Measurements from ENCODE around the gene IFI35. TPM values are rescaled to one million over a fixed set of nuclear protein-coding genes. Genes with fewer than 3 reads are reported as not detected.

IFI35 gene
- 10 to 100 TPM in 1 of 2 donors, 1 to 10 TPM in 1; 8.0 to 12.7 TPM for total RNA-seq
- polyA plus RNA-seq (ENCODE audit: insufficient read depth, low read depth, low replicate concordance) = 15.0 TPM
- long read RNA-seq, donor 1, transcript IFI35-204 (7 exons, 1,232 nt) = major isoform, 5 of 22 reads
- long read RNA-seq, donor 1, partial matches to known transcripts = 14 of 22 reads
- long read RNA-seq, donor 1, other reads (novel, unspliced or antisense) = 0 of 22 reads
- long read RNA-seq, donor 2, partial matches to known transcripts = 6 of 12 reads
- long read RNA-seq, donor 2, other reads (novel, unspliced or antisense) = 0 of 12 reads

GRCh38 chr17:43006639-43007551 is at the start of gene IFI35:
IFI35 (plus strand) TSS chr17:43006784; CDS start chr17:43006948, 164 bp downstream.
- 34 to 35% methylated on average over 15 to 18 of the region's 18 CpGs for WGBS, 2 donors
- TF ChIP-seq CTCF (IDR thresholded peaks at IDR 0.05) (peak in 2 of 3 experiments; percentile 19 to 26), POLR2A (IDR thresholded peaks at IDR 0.05) (no peak)
- H3K36me3 ChIP-seq (ENCODE audit: low read depth, missing control alignments) = no peaks in the 10 kb centered on the region
- peak within 1 kb of the TSS; percentile 57 to 75 for H3K4me3 ChIP-seq
- H3K4me1 ChIP-seq = peaks cover 20% of the 10 kb centered on the region
- H3K27me3 ChIP-seq = no peaks in the 10 kb centered on the region
- peak; percentile 89 for DNase-seq
- intact Hi-C loops (cut with DNase I; ENCODE audit: low total_unique reads) = no loop called here
- no peaks in the 10 kb centered on the region for H3K9me3 ChIP-seq
- peak within 1 kb of the TSS; percentile 87 to 91 for H3K27ac ChIP-seq

GRCh38 chr17:42964161-42964932 is 42.2 kb upstream of the IFI35 start, which contains the start of gene AARSD1:
AARSD1 (minus strand) TSS chr17:42964454; CDS start chr17:42964440, 14 bp downstream.
- TF ChIP-seq POLR2A (IDR thresholded peaks at IDR 0.05) (no peak), CTCF (IDR thresholded peaks at IDR 0.05) (peak in 1 of 3 experiments; percentile 28)
- Histone ChIP-seq H3K9me3 (no peaks in the 10 kb centered on the region), H3K4me3 (peak within 1 kb of the TSS; percentile 75 to 79), H3K4me1 (no peaks in the 10 kb centered on the region), H3K36me3 (ENCODE audit: low read depth, missing control alignments) (no peaks in the 10 kb centered on the region), H3K27me3 (no peaks in the 10 kb centered on the region), H3K27ac (peak within 1 kb of the TSS; percentile 70 to 88)
- intact Hi-C loops (cut with DNase I; ENCODE audit: low total_unique reads) = no loop called here
- peak; percentile 94 for DNase-seq
- 1 to 2% methylated on average over 31 to 43 of the region's 43 CpGs for WGBS, 2 donors

GRCh38 chr17:42967925-42968324 is 38.7 kb upstream of the IFI35 start:
- H3K9me3 ChIP-seq = no peaks in the 10 kb centered on the region
- no peak for DNase-seq
- no peaks in the 10 kb centered on the region for H3K36me3 ChIP-seq (ENCODE audit: low read depth, missing control alignments)
- TF ChIP-seq CTCF (IDR thresholded peaks at IDR 0.05) (no peak), POLR2A (IDR thresholded peaks at IDR 0.05) (no peak)
- no peak overlapping the region for H3K4me3 ChIP-seq
- intact Hi-C loops (cut with DNase I; ENCODE audit: low total_unique reads) = no loop called here
- H3K27me3 ChIP-seq = no peaks in the 10 kb centered on the region
- no peaks in the 10 kb centered on the region for H3K4me1 ChIP-seq
- 74 to 83% methylated on average over 1 of the region's 1 CpG for WGBS, 2 donors
- no peak overlapping the region for H3K27ac ChIP-seq

GRCh38 chr17:42969001-42969581 is 37.5 kb upstream of the IFI35 start:
- H3K36me3 ChIP-seq (ENCODE audit: low read depth, missing control alignments) = no peaks in the 10 kb centered on the region
- no peak for TF ChIP-seq POLR2A (IDR thresholded peaks at IDR 0.05)
- TF ChIP-seq CTCF (IDR thresholded peaks at IDR 0.05) = no peak
- H3K9me3 ChIP-seq = no peaks in the 10 kb centered on the region
- intact Hi-C loops (cut with DNase I; ENCODE audit: low total_unique reads) = no loop called here
- WGBS, 2 donors = 37 to 45% methylated on average over 5 of the region's 5 CpGs
- H3K27ac ChIP-seq = no peak overlapping the region
- no peak for DNase-seq
- no peak overlapping the region for H3K4me3 ChIP-seq
- no peaks in the 10 kb centered on the region for H3K27me3 ChIP-seq
- H3K4me1 ChIP-seq = no peaks in the 10 kb centered on the region
